Measurements from ENCODE around the gene C1QTNF5.

C1QTNF5 gene

GRCh38 chr11:119356349-119357031 lies 15.8 kb upstream of the C1QTNF5 start:
- peak; percentile 85 for DNase-seq

GRCh38 chr11:119355091-119355843 lies 14.6 kb upstream of the C1QTNF5 start:
- no peak for DNase-seq

GRCh38 chr11:119352857-119353260 lies 12.2 kb upstream of the C1QTNF5 start:
- DNase-seq = peak; percentile 96

- no peak for DNase-seq
Measured at GRCh38 chr11:119351232-119351631, 10.5 kb upstream of the C1QTNF5 start.

- DNase-seq = no peak
Measured at GRCh38 chr11:119350302-119350701, 9.6 kb upstream of the C1QTNF5 start.

GRCh38 chr11:119347940-119348605 lies 7.4 kb upstream of the C1QTNF5 start:
- DNase-seq = no peak

- no peak for DNase-seq
Measured at GRCh38 chr11:119347242-119347641, 6.6 kb upstream of the C1QTNF5 start.

- DNase-seq = no peak
Measured at GRCh38 chr11:119346605-119347004, 5.9 kb upstream of the C1QTNF5 start, which contains the start of gene MFRP. Gene MFRP (minus strand): TSS chr11:119346705. CDS start chr11:119346513, 192 bp downstream.

- no peak for DNase-seq
Measured at GRCh38 chr11:119345685-119346084, 5.0 kb upstream of the C1QTNF5 start.

- DNase-seq = no peak
Measured at GRCh38 chr11:119344291-119345010, 3.8 kb upstream of the C1QTNF5 start.

- DNase-seq = no peak
Measured at GRCh38 chr11:119343726-119344125, 3.0 kb upstream of the C1QTNF5 start.

GRCh38 chr11:119342362-119343130 lies 1.9 kb upstream of the C1QTNF5 start:
- DNase-seq = no peak

- DNase-seq = no peak
Measured at GRCh38 chr11:119342023-119342300, 1.3 kb upstream of the C1QTNF5 start.

GRCh38 chr11:119341222-119342022 lies 739 bp upstream of the C1QTNF5 start:
- DNase-seq = no peak

GRCh38 chr11:119339589-119340334 lies 921 bp downstream of the C1QTNF5 start:
- DNase-seq = peak; percentile 38

GRCh38 chr11:119338965-119339588 lies 1.6 kb downstream of the C1QTNF5 start:
- no peak for DNase-seq

- DNase-seq = peak; percentile 76
Measured at GRCh38 chr11:119338318-119338890, 2.3 kb downstream of the C1QTNF5 start.

- no peak for DNase-seq
Measured at GRCh38 chr11:119337581-119338317, 2.9 kb downstream of the C1QTNF5 start.

- DNase-seq = no peak
Measured at GRCh38 chr11:119336744-119337469, 3.8 kb downstream of the C1QTNF5 start.
